HepG2 (cell line): ENCODE results near the gene MDP1. TPM values are rescaled to one million over a fixed set of nuclear protein-coding genes. Genes with fewer than 3 reads are reported as not detected.

Source experiments
- ATF7-NPFF ChIP-seq: sonication (generic); formaldehyde crosslinking; IDR thresholded peaks from 2 replicates; pipeline ENCODE4 v1.8.1; 2023; ENCODE audit warnings: mild to moderate bottlenecking, low read depth, missing genetic modification reagents, moderate library complexity
- DNMT1 ChIP-seq: sonication (generic); formaldehyde crosslinking; IDR thresholded peaks from 2 replicates; pipeline ENCODE4 v1.5.1; 2020; ENCODE audit warnings: mild to moderate bottlenecking, missing genetic modification reagents
- ISX ChIP-seq: sonication (generic); formaldehyde crosslinking; conservative IDR thresholded peaks from 2 replicates; pipeline ENCODE4 v1.5.0; 2020; ENCODE audit warnings: missing genetic modification reagents
- JUND ChIP-seq: sonication (generic); formaldehyde crosslinking; IDR thresholded peaks from 2 replicates; pipeline ENCODE4 v1.8.0; 2022; ENCODE audit warnings: mild to moderate bottlenecking, missing genetic modification reagents
- KDM5B ChIP-seq: sonication (generic); formaldehyde crosslinking; IDR thresholded peaks from 2 replicates; pipeline ENCODE4 v1.4.0; 2020; ENCODE audit warnings: missing genetic modification reagents, mild to moderate bottlenecking, borderline replicate concordance
- RFXAP ChIP-seq: sonication (generic); formaldehyde crosslinking; IDR thresholded peaks from 2 replicates; pipeline ENCODE4 v1.4.0; 2020; ENCODE audit warnings: missing genetic modification reagents, borderline replicate concordance
- SP5 ChIP-seq: IDR thresholded peaks from 2 replicates; pipeline ENCODE4 v1.6.1; 2016; ENCODE audit warnings: low read depth, borderline replicate concordance
- ZBTB38 ChIP-seq: sonication (generic); formaldehyde crosslinking; IDR thresholded peaks from 2 replicates; pipeline ENCODE4 v1.5.1; 2020; ENCODE audit warnings: mild to moderate bottlenecking, missing genetic modification reagents
- ZNF441 ChIP-seq: sonication (generic); formaldehyde crosslinking; IDR thresholded peaks from 2 replicates; pipeline ENCODE4 v1.7.0; 2021; ENCODE audit warnings: missing genetic modification reagents, borderline replicate concordance
- polyA plus RNA-seq, 8 experiments: library from polyadenylated mRNA; depleted of rRNA in 3 of 8; stranded (reverse) in 7 of 8; unstranded in 1 of 8; fragments of >200 nt; fragmentation: Illumina TruSeq in 4 of 8; extraction: Trizol in 4 of 8; gene quantifications; 2 replicates each; pipeline versions ENCODE4 v1.2.1 to v1.2.3, GENCODE V29; 2011 to 2016; ENCODE audit warnings: low read depth in 4 of 8, missing spikeins in 1 of 8, mixed read lengths in 1 of 8; ENCODE audit not compliant: insufficient read depth in 1 of 8
- total RNA-seq, 5 experiments: library from RNA; depleted of rRNA; stranded (reverse); fragments of >200 nt; fragmentation: Illumina TruSeq; extraction: Trizol; gene quantifications; 2 replicates each; pipeline ENCODE4 v1.2.3, GENCODE V29; 2016; ENCODE audit warnings: low read depth in 1 of 5
- TF ChIP-seq, protein P1 (sequence below): sonication (generic); formaldehyde crosslinking; IDR thresholded peaks from 2 replicates; pipeline ENCODE4 v1.4.0; 2020; ENCODE audit warnings: missing genetic modification reagents
- TF ChIP-seq, protein P2 (sequence below): sonication (generic); formaldehyde crosslinking; IDR thresholded peaks from 2 replicates; pipeline ENCODE4 v1.5.0; 2020; ENCODE audit warnings: mild to moderate bottlenecking, missing genetic modification reagents
- TF ChIP-seq, protein P3 (sequence below): IDR thresholded peaks from 2 replicates; pipeline ENCODE4 v1.6.1; 2016; ENCODE audit warnings: low read depth, missing genetic modification reagents, missing compliant biosample characterization
- TF ChIP-seq, protein P4 (sequence below): IDR thresholded peaks from 2 replicates; pipeline ENCODE4 v1.6.1; 2016; ENCODE audit warnings: low read depth, control low read depth

MDP1 gene
- total and polyA plus RNA-seq, 2 of the 13 experiments (the other 11 are each of a cell fraction or from before 2014, with no cell fraction given), result 44.1 to 48.7 TPM

DNA sequence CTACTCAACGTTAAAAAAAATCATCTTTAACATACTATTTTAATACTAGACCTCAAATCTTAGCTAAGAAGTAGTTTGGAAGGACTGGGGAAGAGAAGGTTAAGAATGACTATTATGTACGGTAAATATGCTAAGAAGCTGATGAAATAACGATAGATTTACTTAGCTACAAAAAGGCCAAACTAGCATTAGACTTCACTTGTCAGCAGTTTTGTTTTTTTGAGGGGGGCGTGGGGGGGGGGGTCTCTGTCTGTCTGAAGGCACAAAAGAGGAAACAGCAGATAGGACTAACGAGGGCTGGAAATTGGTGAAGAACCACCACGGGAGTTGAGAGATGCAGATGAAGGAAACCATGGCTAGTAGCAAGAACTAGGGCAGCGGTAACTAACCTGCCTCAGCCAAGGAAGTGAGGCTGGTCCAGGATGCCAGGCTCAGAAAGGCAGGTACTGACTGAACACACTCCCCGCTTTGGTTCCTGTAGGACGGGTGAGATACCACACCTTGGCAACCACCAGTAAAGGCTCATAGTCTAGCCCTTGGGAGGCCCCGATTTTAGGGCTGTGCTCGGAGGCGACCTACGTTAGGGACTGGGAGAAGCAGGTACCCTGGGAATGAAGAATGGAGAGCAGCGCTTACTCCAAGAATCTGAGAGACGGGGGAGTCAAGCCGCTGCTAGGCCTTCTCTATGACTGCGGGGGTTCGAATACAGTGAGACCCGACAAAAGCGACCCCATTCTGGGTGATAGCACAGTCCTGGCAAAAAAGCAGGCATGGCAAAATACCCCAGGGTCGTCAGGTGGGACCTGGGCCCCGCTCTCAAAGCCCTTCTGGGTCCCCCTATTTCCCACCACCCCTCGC, 15.6 kb upstream of the MDP1 start (continued):
- TF ChIP-seq, protein P1, sequence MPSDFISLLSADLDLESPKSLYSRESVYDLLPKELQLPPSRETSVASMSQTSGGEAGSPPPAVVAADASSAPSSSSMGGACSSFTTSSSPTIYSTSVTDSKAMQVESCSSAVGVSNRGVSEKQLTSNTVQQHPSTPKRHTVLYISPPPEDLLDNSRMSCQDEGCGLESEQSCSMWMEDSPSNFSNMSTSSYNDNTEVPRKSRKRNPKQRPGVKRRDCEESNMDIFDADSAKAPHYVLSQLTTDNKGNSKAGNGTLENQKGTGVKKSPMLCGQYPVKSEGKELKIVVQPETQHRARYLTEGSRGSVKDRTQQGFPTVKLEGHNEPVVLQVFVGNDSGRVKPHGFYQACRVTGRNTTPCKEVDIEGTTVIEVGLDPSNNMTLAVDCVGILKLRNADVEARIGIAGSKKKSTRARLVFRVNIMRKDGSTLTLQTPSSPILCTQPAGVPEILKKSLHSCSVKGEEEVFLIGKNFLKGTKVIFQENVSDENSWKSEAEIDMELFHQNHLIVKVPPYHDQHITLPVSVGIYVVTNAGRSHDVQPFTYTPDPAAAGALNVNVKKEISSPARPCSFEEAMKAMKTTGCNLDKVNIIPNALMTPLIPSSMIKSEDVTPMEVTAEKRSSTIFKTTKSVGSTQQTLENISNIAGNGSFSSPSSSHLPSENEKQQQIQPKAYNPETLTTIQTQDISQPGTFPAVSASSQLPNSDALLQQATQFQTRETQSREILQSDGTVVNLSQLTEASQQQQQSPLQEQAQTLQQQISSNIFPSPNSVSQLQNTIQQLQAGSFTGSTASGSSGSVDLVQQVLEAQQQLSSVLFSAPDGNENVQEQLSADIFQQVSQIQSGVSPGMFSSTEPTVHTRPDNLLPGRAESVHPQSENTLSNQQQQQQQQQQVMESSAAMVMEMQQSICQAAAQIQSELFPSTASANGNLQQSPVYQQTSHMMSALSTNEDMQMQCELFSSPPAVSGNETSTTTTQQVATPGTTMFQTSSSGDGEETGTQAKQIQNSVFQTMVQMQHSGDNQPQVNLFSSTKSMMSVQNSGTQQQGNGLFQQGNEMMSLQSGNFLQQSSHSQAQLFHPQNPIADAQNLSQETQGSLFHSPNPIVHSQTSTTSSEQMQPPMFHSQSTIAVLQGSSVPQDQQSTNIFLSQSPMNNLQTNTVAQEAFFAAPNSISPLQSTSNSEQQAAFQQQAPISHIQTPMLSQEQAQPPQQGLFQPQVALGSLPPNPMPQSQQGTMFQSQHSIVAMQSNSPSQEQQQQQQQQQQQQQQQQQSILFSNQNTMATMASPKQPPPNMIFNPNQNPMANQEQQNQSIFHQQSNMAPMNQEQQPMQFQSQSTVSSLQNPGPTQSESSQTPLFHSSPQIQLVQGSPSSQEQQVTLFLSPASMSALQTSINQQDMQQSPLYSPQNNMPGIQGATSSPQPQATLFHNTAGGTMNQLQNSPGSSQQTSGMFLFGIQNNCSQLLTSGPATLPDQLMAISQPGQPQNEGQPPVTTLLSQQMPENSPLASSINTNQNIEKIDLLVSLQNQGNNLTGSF (CRISPR knock-in tag), result peak; percentile 76; the same call in 1 of the 2 replicates
- no peak for TF ChIP-seq ZBTB38 (CRISPR knock-in tag)
- TF ChIP-seq RFXAP (CRISPR knock-in tag), result peak; percentile 28; the same call in 1 of the 2 replicates
- TF ChIP-seq JUND (CRISPR knock-in tag), result no peak
- TF ChIP-seq, protein P2, sequence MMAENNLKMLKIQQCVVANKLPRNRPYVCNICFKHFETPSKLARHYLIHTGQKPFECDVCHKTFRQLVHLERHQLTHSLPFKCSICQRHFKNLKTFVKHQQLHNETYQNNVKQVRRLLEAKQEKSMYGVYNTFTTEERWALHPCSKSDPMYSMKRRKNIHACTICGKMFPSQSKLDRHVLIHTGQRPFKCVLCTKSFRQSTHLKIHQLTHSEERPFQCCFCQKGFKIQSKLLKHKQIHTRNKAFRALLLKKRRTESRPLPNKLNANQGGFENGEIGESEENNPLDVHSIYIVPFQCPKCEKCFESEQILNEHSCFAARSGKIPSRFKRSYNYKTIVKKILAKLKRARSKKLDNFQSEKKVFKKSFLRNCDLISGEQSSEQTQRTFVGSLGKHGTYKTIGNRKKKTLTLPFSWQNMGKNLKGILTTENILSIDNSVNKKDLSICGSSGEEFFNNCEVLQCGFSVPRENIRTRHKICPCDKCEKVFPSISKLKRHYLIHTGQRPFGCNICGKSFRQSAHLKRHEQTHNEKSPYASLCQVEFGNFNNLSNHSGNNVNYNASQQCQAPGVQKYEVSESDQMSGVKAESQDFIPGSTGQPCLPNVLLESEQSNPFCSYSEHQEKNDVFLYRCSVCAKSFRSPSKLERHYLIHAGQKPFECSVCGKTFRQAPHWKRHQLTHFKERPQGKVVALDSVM, result no peak; the same call in 1 of the 2 replicates
- TF ChIP-seq KDM5B (CRISPR knock-in tag), result no peak
- no peak for TF ChIP-seq SP5 (CRISPR knock-in tag)
- TF ChIP-seq, protein P3, sequence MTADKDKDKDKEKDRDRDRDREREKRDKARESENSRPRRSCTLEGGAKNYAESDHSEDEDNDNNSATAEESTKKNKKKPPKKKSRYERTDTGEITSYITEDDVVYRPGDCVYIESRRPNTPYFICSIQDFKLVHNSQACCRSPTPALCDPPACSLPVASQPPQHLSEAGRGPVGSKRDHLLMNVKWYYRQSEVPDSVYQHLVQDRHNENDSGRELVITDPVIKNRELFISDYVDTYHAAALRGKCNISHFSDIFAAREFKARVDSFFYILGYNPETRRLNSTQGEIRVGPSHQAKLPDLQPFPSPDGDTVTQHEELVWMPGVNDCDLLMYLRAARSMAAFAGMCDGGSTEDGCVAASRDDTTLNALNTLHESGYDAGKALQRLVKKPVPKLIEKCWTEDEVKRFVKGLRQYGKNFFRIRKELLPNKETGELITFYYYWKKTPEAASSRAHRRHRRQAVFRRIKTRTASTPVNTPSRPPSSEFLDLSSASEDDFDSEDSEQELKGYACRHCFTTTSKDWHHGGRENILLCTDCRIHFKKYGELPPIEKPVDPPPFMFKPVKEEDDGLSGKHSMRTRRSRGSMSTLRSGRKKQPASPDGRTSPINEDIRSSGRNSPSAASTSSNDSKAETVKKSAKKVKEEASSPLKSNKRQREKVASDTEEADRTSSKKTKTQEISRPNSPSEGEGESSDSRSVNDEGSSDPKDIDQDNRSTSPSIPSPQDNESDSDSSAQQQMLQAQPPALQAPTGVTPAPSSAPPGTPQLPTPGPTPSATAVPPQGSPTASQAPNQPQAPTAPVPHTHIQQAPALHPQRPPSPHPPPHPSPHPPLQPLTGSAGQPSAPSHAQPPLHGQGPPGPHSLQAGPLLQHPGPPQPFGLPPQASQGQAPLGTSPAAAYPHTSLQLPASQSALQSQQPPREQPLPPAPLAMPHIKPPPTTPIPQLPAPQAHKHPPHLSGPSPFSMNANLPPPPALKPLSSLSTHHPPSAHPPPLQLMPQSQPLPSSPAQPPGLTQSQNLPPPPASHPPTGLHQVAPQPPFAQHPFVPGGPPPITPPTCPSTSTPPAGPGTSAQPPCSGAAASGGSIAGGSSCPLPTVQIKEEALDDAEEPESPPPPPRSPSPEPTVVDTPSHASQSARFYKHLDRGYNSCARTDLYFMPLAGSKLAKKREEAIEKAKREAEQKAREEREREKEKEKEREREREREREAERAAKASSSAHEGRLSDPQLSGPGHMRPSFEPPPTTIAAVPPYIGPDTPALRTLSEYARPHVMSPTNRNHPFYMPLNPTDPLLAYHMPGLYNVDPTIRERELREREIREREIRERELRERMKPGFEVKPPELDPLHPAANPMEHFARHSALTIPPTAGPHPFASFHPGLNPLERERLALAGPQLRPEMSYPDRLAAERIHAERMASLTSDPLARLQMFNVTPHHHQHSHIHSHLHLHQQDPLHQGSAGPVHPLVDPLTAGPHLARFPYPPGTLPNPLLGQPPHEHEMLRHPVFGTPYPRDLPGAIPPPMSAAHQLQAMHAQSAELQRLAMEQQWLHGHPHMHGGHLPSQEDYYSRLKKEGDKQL, result no peak
- no peak for TF ChIP-seq ATF7-NPFF (CRISPR knock-in tag)
- TF ChIP-seq, protein P4, sequence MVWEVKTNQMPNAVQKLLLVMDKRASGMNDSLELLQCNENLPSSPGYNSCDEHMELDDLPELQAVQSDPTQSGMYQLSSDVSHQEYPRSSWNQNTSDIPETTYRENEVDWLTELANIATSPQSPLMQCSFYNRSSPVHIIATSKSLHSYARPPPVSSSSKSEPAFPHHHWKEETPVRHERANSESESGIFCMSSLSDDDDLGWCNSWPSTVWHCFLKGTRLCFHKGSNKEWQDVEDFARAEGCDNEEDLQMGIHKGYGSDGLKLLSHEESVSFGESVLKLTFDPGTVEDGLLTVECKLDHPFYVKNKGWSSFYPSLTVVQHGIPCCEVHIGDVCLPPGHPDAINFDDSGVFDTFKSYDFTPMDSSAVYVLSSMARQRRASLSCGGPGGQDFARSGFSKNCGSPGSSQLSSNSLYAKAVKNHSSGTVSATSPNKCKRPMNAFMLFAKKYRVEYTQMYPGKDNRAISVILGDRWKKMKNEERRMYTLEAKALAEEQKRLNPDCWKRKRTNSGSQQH (CRISPR knock-in tag), result no peak; the same call in 1 of the 2 replicates
- peak; percentile 30; the same call in 1 of the 2 replicates for TF ChIP-seq ISX (CRISPR knock-in tag)
- TF ChIP-seq DNMT1 (CRISPR knock-in tag), result no peak
- TF ChIP-seq ZNF441, result 0 out of 2 replicates have a peak, but pooled peaks have one; percentile 6
